HCT116 (cell line): ENCODE results near the gene TMEM117. TPM values are rescaled to one million over a fixed set of nuclear protein-coding genes. Genes with fewer than 3 reads are reported as not detected.

Experiments used
- ATAC-seq: fragments of 200-7000 bp; cut with Tn5 transposase; 2 replicates; pipeline ENCODE4 v1.9.1; 2020; ENCODE audit warnings: mild to moderate bottlenecking, moderate library complexity
- BruUV-seq: library from RNA; stranded (reverse); fragments of 400-500 nt; replicated peaks from 2 replicates; lab custom pipeline; 2021; lab: Mats Ljungman, UMichigan
- CTCF ChIA-PET: fragments of 300-600 bp; sonication (Branson Sonifier 250); formaldehyde crosslinking; loops from one replicate; lab custom pipeline; 2021; ENCODE audit warnings: antibody characterized with exemption; lab: Charles Lee
- POLR2A ChIA-PET: fragments of 300-600, 350-600 bp; sonication (Branson Sonifier 250); formaldehyde crosslinking; loops from one replicate; lab custom pipeline; 2021; ENCODE audit warnings: antibody characterized with exemption; lab: Charles Lee
- RAD21 ChIA-PET, 2 experiments: fragments of 300-600 bp; sonication (Branson Sonifier 250); formaldehyde crosslinking; loops; one replicate each; lab custom pipeline; 2023; ENCODE audit warnings: low total read pairs in 2 of 2; ENCODE audit not compliant: uncharacterized antibody in 2 of 2, unreplicated experiment in 2 of 2, low non-redundant PET in 1 of 2; lab: Charles Lee
- DNase-seq: peaks from one replicate; pipeline ENCODE4 v3.0.0-alpha.2; 2010; ENCODE audit warnings: low read depth, low spot score
- H2AFZ ChIP-seq: fragments of 200-600 bp; shearing (Covaris generic), sonication (generic); 2 replicates; pipeline ENCODE4 v1.6.1; 2017; ENCODE audit warnings: low read depth, mixed run types, mixed read lengths, antibody characterized with exemption, low read length; ENCODE audit not compliant: poor library complexity, severe bottlenecking
- H3K27ac ChIP-seq: 2 replicates; pipeline ENCODE4 v1.5.1; 2012; ENCODE audit warnings: low read depth, low read length
- H3K27me3 ChIP-seq: fragments of 200-600 bp; sonication (generic); 2 replicates; pipeline ENCODE4 v1.6.1; 2016; ENCODE audit warnings: mixed run types, low read length, mixed read lengths; ENCODE audit not compliant: insufficient read depth
- H3K36me3 ChIP-seq, 2 experiments: fragments of 200-500 bp in 1 of 2; fragments of 200-600 bp in 1 of 2; sonication (Bioruptor generic) in 1 of 2; sonication (generic) in 1 of 2; 2 replicates each; pipeline versions ENCODE4 v1.5.1 to v1.6.1; 2014 to 2016; ENCODE audit warnings: low read length in 2 of 2, inconsistent platforms in 1 of 2, mixed read lengths in 1 of 2, mixed run types in 1 of 2; ENCODE audit not compliant: insufficient read depth in 2 of 2, control insufficient read depth in 1 of 2
- H3K4me1 ChIP-seq, 2 experiments: fragments of 200-600 bp in 1 of 2; sonication (generic) in 1 of 2; 2 replicates each; pipeline versions ENCODE4 v1.5.1 to v1.6.1; 2012 to 2017; ENCODE audit warnings: low read length in 2 of 2, inconsistent platforms in 1 of 2, mild to moderate bottlenecking in 1 of 2, mixed read lengths in 1 of 2, mixed run types in 1 of 2, moderate library complexity in 1 of 2; ENCODE audit not compliant: insufficient read depth in 2 of 2, control insufficient read depth in 1 of 2
- H3K4me2 ChIP-seq: fragments of 200-600 bp; sonication (generic); 2 replicates; pipeline ENCODE4 v1.6.1; 2017; ENCODE audit warnings: mixed run types, low read length, mixed read lengths
- H3K4me3 ChIP-seq, 2 experiments: fragments of 200-600 bp in 1 of 2; sonication (generic) in 1 of 2; replicated peaks in 1 of 2; 2 replicates each; pipeline ENCODE4 v1.5.1; 2011 to 2016; ENCODE audit warnings: low read length in 2 of 2, control low read depth in 1 of 2, low read depth in 1 of 2, mild to moderate bottlenecking in 1 of 2, mixed read lengths in 1 of 2, mixed run types in 1 of 2
- H3K79me2 ChIP-seq: fragments of 200-600 bp; sonication (generic); 2 replicates; pipeline ENCODE4 v1.6.1; 2017; ENCODE audit warnings: mild to moderate bottlenecking, mixed run types, low read length, moderate library complexity, mixed read lengths; ENCODE audit not compliant: insufficient read depth
- H3K9ac ChIP-seq: fragments of 200-600 bp; sonication (generic); 2 replicates; pipeline ENCODE4 v1.6.1; 2016; ENCODE audit warnings: low read length, mixed read lengths
- H3K9me2 ChIP-seq: fragments of 200-600 bp; sonication (generic), shearing (Covaris generic); 2 replicates; pipeline ENCODE4 v1.6.1; 2017; ENCODE audit warnings: mixed run types, mild to moderate bottlenecking, moderate library complexity; ENCODE audit not compliant: insufficient read depth
- H3K9me3 ChIP-seq, 2 experiments: fragments of 200-500 bp in 1 of 2; fragments of 200-600 bp in 1 of 2; sonication (Bioruptor generic) in 1 of 2; sonication (generic) in 1 of 2; 2 replicates each; pipeline ENCODE4 v1.6.1; 2014 to 2017; ENCODE audit warnings: low read length in 2 of 2, mixed read lengths in 2 of 2, inconsistent platforms in 1 of 2, low read depth in 1 of 2, mild to moderate bottlenecking in 1 of 2, mixed run types in 1 of 2, moderate library complexity in 1 of 2; ENCODE audit not compliant: control insufficient read depth in 1 of 2, insufficient read depth in 1 of 2
- H4K20me1 ChIP-seq: fragments of 200-600 bp; sonication (generic), shearing (Covaris generic); 2 replicates; pipeline ENCODE4 v1.6.1; 2017; ENCODE audit warnings: mixed run types, mild to moderate bottlenecking, moderate library complexity; ENCODE audit not compliant: insufficient read depth
- CEBPB ChIP-seq: IDR thresholded peaks from 2 replicates; pipeline ENCODE4 v1.6.1; 2012; ENCODE audit warnings: low read depth
- ELF1 ChIP-seq: IDR thresholded peaks from 2 replicates; pipeline ENCODE4 v1.6.1; 2012; ENCODE audit warnings: low read depth, borderline replicate concordance
- EZH2 ChIP-seq: fragments of 200-600 bp; sonication (generic); IDR thresholded peaks from 2 replicates; pipeline ENCODE4 v1.6.1; 2017; ENCODE audit warnings: antibody characterized with exemption, mixed run types
- EZH2phosphoT487 ChIP-seq: fragments of 200-600 bp; IDR thresholded peaks from 2 replicates; pipeline ENCODE4 v1.6.1; 2018; ENCODE audit warnings: antibody characterized with exemption, borderline replicate concordance
- JUND ChIP-seq: IDR thresholded peaks from 2 replicates; pipeline ENCODE4 v1.6.1; 2012
- POLR2A ChIP-seq: IDR thresholded peaks from 2 replicates; pipeline ENCODE4 v1.7.0; 2011; ENCODE audit warnings: borderline replicate concordance; ENCODE audit not compliant: insufficient read depth, insufficient read length; ENCODE audit errors: extremely low read depth
- RAD21 ChIP-seq: IDR thresholded peaks from 2 replicates; pipeline ENCODE4 v1.6.1; 2012; ENCODE audit warnings: low read depth, mild to moderate bottlenecking
- REST ChIP-seq: IDR thresholded peaks from 2 replicates; pipeline ENCODE4 v1.6.1; 2012; ENCODE audit warnings: low read depth
- SIN3A ChIP-seq: IDR thresholded peaks from 2 replicates; pipeline ENCODE4 v1.6.1; 2012; ENCODE audit warnings: low read depth
- SRF ChIP-seq: IDR thresholded peaks from 2 replicates; pipeline ENCODE4 v1.6.1; 2012; ENCODE audit warnings: low read depth
- TCF7L2 ChIP-seq: IDR thresholded peaks from 2 replicates; pipeline ENCODE4 v1.7.0; 2011; ENCODE audit warnings: borderline replicate concordance, inconsistent platforms; ENCODE audit not compliant: insufficient read depth, insufficient read length; ENCODE audit errors: extremely low read depth
- ZNF274 ChIP-seq: fragments of 200-500 bp; sonication (Bioruptor generic); IDR thresholded peaks from 2 replicates; pipeline ENCODE4 v1.6.1; 2014; ENCODE audit warnings: mild to moderate bottlenecking, low read depth, low read length, inconsistent platforms
- intact Hi-C: fragments of 100-400 bp; cut with micrococcal nuclease; formaldehyde crosslinking; loops from 2 replicates; pipeline ENCODE4 v1.10.0; 2022
- total RNA-seq: library from RNA; stranded (reverse); gene quantifications from one replicate; pipeline ENCODE4 v1.2.1, GENCODE V29; 2021; ENCODE audit not compliant: unreplicated experiment

The TMEM117 gene
- total RNA-seq, 1 experiment from 2014 or later = 3.6 TPM

- H3K4me1 ChIP-seq = peaks cover 0 to 8% of the 10 kb centered on the region in 2 experiments; a peak in 1 of 4 replicates
- no peak overlapping the region for H2AFZ ChIP-seq
- no peaks in the 10 kb centered on the region for H3K79me2 ChIP-seq
- H3K9me3 ChIP-seq = no peaks in the 10 kb centered on the region
- no peaks in the 10 kb centered on the region for H3K27me3 ChIP-seq
- intact Hi-C loops = no loop called here
- no peaks in the 10 kb centered on the region for H4K20me1 ChIP-seq
- H3K4me3 ChIP-seq = no peak overlapping the region
- no peak overlapping the region for H3K27ac ChIP-seq
- RAD21 ChIA-PET = no interaction called here
- no peaks in the 10 kb centered on the region for H3K9me2 ChIP-seq
- ATAC-seq = no peak
- TF ChIP-seq CEBPB = no peak
- no peak for TF ChIP-seq ZNF274
- no peak for TF ChIP-seq ELF1
- no peak for TF ChIP-seq REST
- TF ChIP-seq POLR2A = no peak
- TF ChIP-seq RAD21 = no peak
- TF ChIP-seq EZH2 = no peak
- TF ChIP-seq SIN3A = no peak
- no peak for TF ChIP-seq SRF
- no peak for TF ChIP-seq TCF7L2
- TF ChIP-seq JUND = no peak
- TF ChIP-seq EZH2phosphoT487 = no peak
- POLR2A ChIA-PET = no interaction called here
- CTCF ChIA-PET = interaction anchor here (1.5 kb wide), 1 partner anchor 10 kb away, joined by 4 read pairs; no protein-coding TSS in a partner anchor
- DNase-seq = no peak
- H3K9ac ChIP-seq = no peak overlapping the region
- no TSS peak for BruUV-seq
- H3K4me2 ChIP-seq = no peak overlapping the region
- no peaks in the 10 kb centered on the region for H3K36me3 ChIP-seq
Measured at GRCh38 chr12:43891856-43892574, 56.1 kb downstream of the TMEM117 start.
